ENCODE data around the gene MRPL40.

MRPL40 gene

DNA sequence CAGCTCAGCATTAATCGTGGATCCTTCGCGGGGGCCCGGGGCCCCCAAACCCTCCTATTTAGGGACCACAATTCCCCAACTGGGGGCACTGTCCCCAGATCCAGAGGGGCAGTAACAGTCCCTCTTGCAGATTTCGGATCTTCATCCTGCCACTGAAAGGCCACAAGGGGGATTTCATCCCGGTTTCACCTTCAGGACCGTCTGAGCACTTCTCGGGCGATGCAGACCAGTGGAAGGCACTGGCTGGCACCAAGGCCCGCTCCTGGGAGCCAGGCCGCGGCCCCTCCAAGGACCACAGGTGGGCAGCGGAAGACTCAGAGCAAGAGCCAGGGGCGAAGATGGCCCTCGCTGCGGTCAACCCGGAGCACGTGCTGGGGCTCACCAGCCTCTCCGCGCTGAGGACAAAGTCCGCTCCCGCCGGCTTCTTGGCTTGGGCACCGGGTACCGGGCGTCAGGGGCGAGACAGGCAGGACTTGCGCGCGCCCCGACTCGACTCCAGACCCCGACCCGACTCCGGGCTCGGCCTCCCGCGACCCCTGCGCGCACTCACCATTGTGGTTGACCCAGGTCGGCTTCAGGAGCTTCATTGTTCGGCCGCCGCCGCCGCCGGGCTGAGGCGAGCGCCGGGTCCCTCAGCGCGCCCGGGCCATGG, 1.3 kb upstream of the MRPL40 start:
- no peak for TF ChIP-seq EZH2phosphoT487 (conservative IDR thresholded peaks at IDR 0.05; ENCODE audit: low read length)
- 0 out of 2 replicates have a peak, but pooled peaks cover 3% of the 10 kb centered on the region for H4K20me1 ChIP-seq (ENCODE audit: low read depth, low read length)
- peak overlapping the region; percentile 83 for H3K4me2 ChIP-seq (ENCODE audit: low read depth, low read length, poor library complexity, severe bottlenecking)
- peak overlapping the region; percentile 95 for H3K4me3 ChIP-seq (ENCODE audit: insufficient read depth, low read length, poor library complexity, severe bottlenecking)
- no peaks in the 10 kb centered on the region for H3K9me3 ChIP-seq (ENCODE audit: insufficient read depth, low read length)
- H3K79me2 ChIP-seq (ENCODE audit: insufficient read depth, low read length) = peaks cover 53% of the 10 kb centered on the region
- no peaks in the 10 kb centered on the region for H3K27me3 ChIP-seq (ENCODE audit: low read length)
- peak overlapping the region; percentile 60 for H3K27ac ChIP-seq (ENCODE audit: low read depth, low read length)
- H3K9ac ChIP-seq (ENCODE audit: low read length) = peak overlapping the region; percentile 97
- H2AFZ ChIP-seq (ENCODE audit: low read depth, low read length, severe bottlenecking) = no peak overlapping the region
- no peaks in the 10 kb centered on the region for H3K9me2 ChIP-seq (replicated peaks; ENCODE audit: insufficient read depth, low read length)
- no peaks in the 10 kb centered on the region for H3K36me3 ChIP-seq (ENCODE audit: low read length)
- H3F3A ChIP-seq (ENCODE audit: insufficient read depth) = no peaks in the 10 kb centered on the region

- no peaks in the 10 kb centered on the region for H3K9me2 ChIP-seq (replicated peaks; ENCODE audit: insufficient read depth, low read length)
- 0 out of 2 replicates have a peak, but pooled peaks cover 3% of the 10 kb centered on the region for H4K20me1 ChIP-seq (ENCODE audit: low read depth, low read length)
- H3K9me3 ChIP-seq (ENCODE audit: insufficient read depth, low read length) = no peaks in the 10 kb centered on the region
- peak within 1 kb of the TSS; percentile 95 for H3K4me3 ChIP-seq (ENCODE audit: insufficient read depth, low read length, poor library complexity, severe bottlenecking)
- no peaks in the 10 kb centered on the region for H3K36me3 ChIP-seq (ENCODE audit: low read length)
- H3K79me2 ChIP-seq (ENCODE audit: insufficient read depth, low read length) = peaks cover 46% of the 10 kb centered on the region
- peak within 1 kb of the TSS; percentile 86 for H3K27ac ChIP-seq (ENCODE audit: low read depth, low read length)
- TF ChIP-seq, protein P1, sequence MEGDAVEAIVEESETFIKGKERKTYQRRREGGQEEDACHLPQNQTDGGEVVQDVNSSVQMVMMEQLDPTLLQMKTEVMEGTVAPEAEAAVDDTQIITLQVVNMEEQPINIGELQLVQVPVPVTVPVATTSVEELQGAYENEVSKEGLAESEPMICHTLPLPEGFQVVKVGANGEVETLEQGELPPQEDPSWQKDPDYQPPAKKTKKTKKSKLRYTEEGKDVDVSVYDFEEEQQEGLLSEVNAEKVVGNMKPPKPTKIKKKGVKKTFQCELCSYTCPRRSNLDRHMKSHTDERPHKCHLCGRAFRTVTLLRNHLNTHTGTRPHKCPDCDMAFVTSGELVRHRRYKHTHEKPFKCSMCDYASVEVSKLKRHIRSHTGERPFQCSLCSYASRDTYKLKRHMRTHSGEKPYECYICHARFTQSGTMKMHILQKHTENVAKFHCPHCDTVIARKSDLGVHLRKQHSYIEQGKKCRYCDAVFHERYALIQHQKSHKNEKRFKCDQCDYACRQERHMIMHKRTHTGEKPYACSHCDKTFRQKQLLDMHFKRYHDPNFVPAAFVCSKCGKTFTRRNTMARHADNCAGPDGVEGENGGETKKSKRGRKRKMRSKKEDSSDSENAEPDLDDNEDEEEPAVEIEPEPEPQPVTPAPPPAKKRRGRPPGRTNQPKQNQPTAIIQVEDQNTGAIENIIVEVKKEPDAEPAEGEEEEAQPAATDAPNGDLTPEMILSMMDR (IDR thresholded peaks at IDR 0.05; ENCODE audit: insufficient read depth, low read length, poor library complexity, severe bottlenecking) = no peak
- TF ChIP-seq EZH2phosphoT487 (conservative IDR thresholded peaks at IDR 0.05; ENCODE audit: low read length) = no peak
- H3K4me2 ChIP-seq (ENCODE audit: low read depth, low read length, poor library complexity, severe bottlenecking) = peak within 1 kb of the TSS; percentile 83
- peak within 1 kb of the TSS; percentile 82 for H2AFZ ChIP-seq (ENCODE audit: low read depth, low read length, severe bottlenecking)
- H3K27me3 ChIP-seq (ENCODE audit: low read length) = no peaks in the 10 kb centered on the region
- no peaks in the 10 kb centered on the region for H3F3A ChIP-seq (ENCODE audit: insufficient read depth)
- H3K9ac ChIP-seq (ENCODE audit: low read length) = peak within 1 kb of the TSS; percentile 97
Observed at GRCh38 chr22:19431649-19432132, 654 bp upstream of the MRPL40 start, which contains the start of gene HIRA. TSS of gene HIRA (minus strand) at chr22:19431733. CDS start at chr22:19431476, 257 bp downstream.

GRCh38 chr22:19434401-19434800, 2.1 kb downstream of the MRPL40 start:
- no peaks in the 10 kb centered on the region for H3K27me3 ChIP-seq (ENCODE audit: low read length)
- peaks cover 19% of the 10 kb centered on the region for H3K79me2 ChIP-seq (ENCODE audit: insufficient read depth, low read length)
- TF ChIP-seq EZH2phosphoT487 (conservative IDR thresholded peaks at IDR 0.05; ENCODE audit: low read length) = no peak
- TF ChIP-seq, protein P1 (IDR thresholded peaks at IDR 0.05; ENCODE audit: insufficient read depth, low read length, poor library complexity, severe bottlenecking) = no peak
- no peaks in the 10 kb centered on the region for H3F3A ChIP-seq (ENCODE audit: insufficient read depth)
- no peak overlapping the region for H3K27ac ChIP-seq (ENCODE audit: low read depth, low read length)
- H3K9me3 ChIP-seq (ENCODE audit: insufficient read depth, low read length) = no peaks in the 10 kb centered on the region
- H2AFZ ChIP-seq (ENCODE audit: low read depth, low read length, severe bottlenecking) = no peak overlapping the region
- H3K9me2 ChIP-seq (replicated peaks; ENCODE audit: insufficient read depth, low read length) = no peaks in the 10 kb centered on the region
- H3K4me2 ChIP-seq (ENCODE audit: low read depth, low read length, poor library complexity, severe bottlenecking) = no peak overlapping the region
- H3K36me3 ChIP-seq (ENCODE audit: low read length) = no peaks in the 10 kb centered on the region
- H3K9ac ChIP-seq (ENCODE audit: low read length) = no peak overlapping the region
- no peaks in the 10 kb centered on the region for H4K20me1 ChIP-seq (ENCODE audit: low read depth, low read length)
- no peak overlapping the region for H3K4me3 ChIP-seq (ENCODE audit: insufficient read depth, low read length, poor library complexity, severe bottlenecking)
